A549 (cell line): ENCODE data around the gene MPP3. TPM values are rescaled to one million over a fixed set of nuclear protein-coding genes. Genes with fewer than 3 reads are reported as not detected.

Source experiments
- ATAC-seq, 2 experiments: fragments of 200-7000 bp in 1 of 2; fragments of >200 bp in 1 of 2; cut with Nextera tagmentation in 1 of 2; cut with Tn5 transposase in 1 of 2; 3 replicates each; pipeline versions ENCODE4 v1.8.0 to v1.9.1; 2018 to 2020; ENCODE audit warnings: mild to moderate bottlenecking in 1 of 2, moderate library complexity in 1 of 2
- CTCF ChIA-PET: fragments of 300-600 bp; sonication (Branson Sonifier 250); formaldehyde crosslinking; extraction: SDS; loops from one replicate; lab custom pipeline; 2021; ENCODE audit warnings: antibody characterized with exemption, inconsistent platforms; lab: Yijun Ruan, JAX
- POLR2A ChIA-PET: fragments of 350-600 bp; formaldehyde crosslinking; extraction: SDS; loops from one replicate; lab custom pipeline; 2021; ENCODE audit warnings: antibody characterized with exemption, inconsistent platforms; lab: Yijun Ruan, JAX
- DNase-seq, 2 experiments: peaks; one replicate each; pipeline versions ENCODE4 v3.0.0 to v3.0.0-alpha.2; 2011 to 2016; ENCODE audit warnings: low read depth in 1 of 2, low spot score in 1 of 2
- FAIRE-seq: peaks from 2 replicates; lab custom pipeline; 2011; peaks lifted over from hg19 to GRCh38; lab: Jason Lieb, UNC
- H3K27ac ChIP-seq, 2 experiments: fragments of >200 bp; sonication (Bioruptor Twin); formaldehyde crosslinking; 3 replicates each; pipeline ENCODE4 v1.5.1; 2016 to 2017
- H3K4me1 ChIP-seq: fragments of >200 bp; sonication (Bioruptor Twin); formaldehyde crosslinking; 3 replicates; pipeline ENCODE4 v1.6.1; 2016
- H3K4me2 ChIP-seq: fragments of >200 bp; sonication (Bioruptor Twin); formaldehyde crosslinking; 3 replicates; pipeline ENCODE4 v1.6.1; 2016
- H3K4me3 ChIP-seq: fragments of >200 bp; sonication (Bioruptor Twin); formaldehyde crosslinking; 3 replicates; pipeline ENCODE4 v1.5.1; 2016
- H3K9me3 ChIP-seq: fragments of >200 bp; sonication (Bioruptor Twin); formaldehyde crosslinking; 3 replicates; pipeline ENCODE4 v1.6.1; 2016
- BHLHE40 ChIP-seq: IDR thresholded peaks from 2 replicates; pipeline ENCODE4 v1.6.1; 2012; ENCODE audit warnings: low read depth, low read length, inconsistent platforms
- CBX8 ChIP-seq: fragments of 200-600 bp; sonication (generic); IDR thresholded peaks from 2 replicates; pipeline ENCODE4 v1.6.1; 2016
- CEBPB ChIP-seq, 2 experiments: fragments of >200 bp in 1 of 2; sonication (Bioruptor Twin) in 1 of 2; formaldehyde crosslinking in 1 of 2; IDR thresholded peaks; 2 replicates each; pipeline ENCODE4 v1.6.1; 2012 to 2016
- EHMT2 ChIP-seq: fragments of 200-600 bp; sonication (generic); IDR thresholded peaks from 2 replicates; pipeline ENCODE4 v1.6.1; 2016; ENCODE audit warnings: antibody characterized with exemption, low read depth, mild to moderate bottlenecking, moderate library complexity
- ELK1 ChIP-seq: fragments of 150-350 bp; IDR thresholded peaks from 2 replicates; pipeline ENCODE4 v1.6.1; 2014; ENCODE audit warnings: low read depth, mild to moderate bottlenecking, low read length
- FOSL2 ChIP-seq, 2 experiments: fragments of 450-650 bp in 1 of 2; fragments of >200 bp in 1 of 2; sonication (Bioruptor Twin) in 1 of 2; formaldehyde crosslinking; IDR thresholded peaks; 2 replicates each; pipeline versions ENCODE4 v1.5.0 to v1.6.1; 2016 to 2020; ENCODE audit warnings: mild to moderate bottlenecking in 1 of 2, moderate library complexity in 1 of 2
- GATA3 ChIP-seq: IDR thresholded peaks from 2 replicates; pipeline ENCODE4 v1.6.1; 2012; ENCODE audit warnings: borderline replicate concordance
- HEYL ChIP-seq: fragments of 250-450 bp; sonication (Bioruptor Pico); IDR thresholded peaks from 2 replicates; pipeline ENCODE4 v1.8.0; 2021; ENCODE audit warnings: mild to moderate bottlenecking, moderate library complexity
- HOXA7 ChIP-seq: fragments of 250-450 bp; sonication (Bioruptor Pico); IDR thresholded peaks from 2 replicates; pipeline ENCODE4 v1.5.0; 2020; ENCODE audit warnings: mild to moderate bottlenecking, moderate library complexity
- HOXB13 ChIP-seq: fragments of 250-450 bp; sonication (Bioruptor Pico); IDR thresholded peaks from 2 replicates; pipeline ENCODE4 v1.5.0; 2020; ENCODE audit warnings: low read depth, mild to moderate bottlenecking, moderate library complexity
- JUN ChIP-seq, 2 experiments: fragments of >200 bp; sonication (Bioruptor Twin); formaldehyde crosslinking; IDR thresholded peaks; 2 replicates in 1 of 2; 3 replicates in 1 of 2; pipeline ENCODE4 v1.6.1; 2016 to 2017
- KDM5A ChIP-seq: fragments of 200-600 bp; sonication (generic); IDR thresholded peaks from 2 replicates; pipeline ENCODE4 v1.6.1; 2016; ENCODE audit warnings: antibody characterized with exemption, mild to moderate bottlenecking
- MAZ ChIP-seq: fragments of 150-350 bp; IDR thresholded peaks from 2 replicates; pipeline ENCODE4 v1.6.1; 2014; ENCODE audit warnings: antibody characterized with exemption, low read depth, low read length, borderline replicate concordance
- NR3C1 ChIP-seq: fragments of >200 bp; sonication (Bioruptor Twin); formaldehyde crosslinking; IDR thresholded peaks from 3 replicates; pipeline ENCODE4 v1.6.1; 2017
- PHF8 ChIP-seq: fragments of 200-600 bp; sonication (generic); IDR thresholded peaks from 2 replicates; pipeline ENCODE4 v1.6.1; 2016; ENCODE audit warnings: low read depth, mild to moderate bottlenecking, antibody characterized with exemption, moderate library complexity, borderline replicate concordance
- POLR2A ChIP-seq: IDR thresholded peaks from 2 replicates; pipeline ENCODE4 v1.6.1; 2012; ENCODE audit warnings: mild to moderate bottlenecking, low read length
- RAD21 ChIP-seq, 2 experiments: fragments of >200 bp in 1 of 2; sonication (Bioruptor Twin) in 1 of 2; formaldehyde crosslinking in 1 of 2; IDR thresholded peaks in 1 of 2; conservative IDR thresholded peaks in 1 of 2; 2 replicates in 1 of 2; 3 replicates in 1 of 2; pipeline ENCODE4 v1.6.1; 2012 to 2018; ENCODE audit warnings: inconsistent platforms in 1 of 2
- REST ChIP-seq: fragments of 200-600 bp; sonication (generic); IDR thresholded peaks from 2 replicates; pipeline ENCODE4 v1.6.1; 2016; ENCODE audit warnings: antibody characterized with exemption, mild to moderate bottlenecking, moderate library complexity
- RFX5 ChIP-seq: fragments of 450-650 bp; IDR thresholded peaks from 2 replicates; pipeline ENCODE4 v1.7.1; 2014; ENCODE audit warnings: antibody characterized with exemption, mild to moderate bottlenecking, moderate library complexity
- SMC3 ChIP-seq: fragments of >200 bp; sonication (Bioruptor Twin); formaldehyde crosslinking; IDR thresholded peaks from 3 replicates; pipeline ENCODE4 v1.6.1; 2018; ENCODE audit warnings: inconsistent platforms
- WGBS: methylation state at CpG from one replicate; pipeline ENCODE4 v1.1.6; 2017; ENCODE audit errors: missing lambda C conversion rate; 5-methylcytosine and 5-hydroxymethylcytosine counted together
- polyA plus RNA-seq, 4 experiments: library from polyadenylated mRNA; depleted of rRNA in 3 of 4; stranded (reverse); fragments of >200 nt; fragmentation: RNase III in 1 of 4; extraction: RNeasy Plus Mini Kit Qiagen cat#74134 plus additional on column Dnase treatment in 1 of 4; gene quantifications; 2 replicates in 3 of 4; 3 replicates in 1 of 4; pipeline ENCODE4 v1.2.3, GENCODE V29; 2011 to 2017

MPP3 gene
- polyA plus RNA-seq, 2 of the 4 experiments (the other 2 are of a cell fraction), result 15.5 to 21.4 TPM

- TF ChIP-seq KDM5A, result no peak
Measured at GRCh38 chr17:43816336-43817320, 16.3 kb downstream of the MPP3 start (continued).

- Histone ChIP-seq H3K4me2 (peak overlapping the region; percentile 61), H3K27ac (peak overlapping the region; percentile 53 to 75; a peak in 5 of 6 replicates), H3K9me3 (no peaks in the 10 kb centered on the region), H3K4me1 (peaks cover 21% of the 10 kb centered on the region)
- ATAC-seq, result peak in 1 of 2 experiments; percentile 45; a peak in 3 of 6 replicates
- CTCF ChIA-PET, result interaction anchor here (0.6 to 5.4 kb wide), 7 partner anchors 11 to 141 kb away, joined by 3 to 37 read pairs (median 4); partner anchors contain the start of gene CD300LG
- TF ChIP-seq CEBPB (IDR thresholded peaks at IDR 0.05), result peak in 1 of 2 experiments; percentile 41; a peak in 1 of 4 replicates
- no peak for TF ChIP-seq ELK1
- no peak for TF ChIP-seq FOSL2 (IDR thresholded peaks at IDR 0.05)
- peak; percentile 55 for TF ChIP-seq FOSL2 (CRISPR knock-in tag; IDR thresholded peaks at IDR 0.05)
- TF ChIP-seq, all 56 proteins: peak for 2
- peak; percentile 46 for FAIRE-seq
- peak in 1 of 2 experiments; percentile 51 for DNase-seq
- no peak overlapping the region; the same call in 2 of the 3 replicates for H3K4me3 ChIP-seq
- POLR2A ChIA-PET, result no interaction called here
- WGBS, result 5% methylated on average over 1 of the region's 1 CpG
Measured at GRCh38 chr17:43814714-43815113, 18.2 kb downstream of the MPP3 start.

- no peak for FAIRE-seq
- H3K4me3 ChIP-seq, result no peak overlapping the region
- no peak overlapping the region; the same call in 2 of the 3 replicates for H3K4me2 ChIP-seq
- H3K4me1 ChIP-seq, result peaks cover 21% of the 10 kb centered on the region
- H3K9me3 ChIP-seq, result no peaks in the 10 kb centered on the region
- H3K27ac ChIP-seq, result peak overlapping the region; percentile 12 to 75; a peak in 4 of 6 replicates
- 91% methylated on average over 12 of the region's 12 CpGs for WGBS
- peak; percentile 26 to 37 for DNase-seq
- peak in 1 of 2 experiments; percentile 55; a peak in 3 of 6 replicates for ATAC-seq
- POLR2A ChIA-PET, result no interaction called here
- no peak for TF ChIP-seq HOXB13 (CRISPR knock-in tag)
- no peak for TF ChIP-seq HOXA7 (CRISPR knock-in tag)
- no peak for TF ChIP-seq RAD21 (conservative IDR thresholded peaks at IDR 0.05 in 1 of 2, IDR thresholded peaks at IDR 0.05 in 1 of 2)
- no peak for TF ChIP-seq REST
- TF ChIP-seq CBX8, result no peak
- no peak for TF ChIP-seq PHF8
- TF ChIP-seq EHMT2, result no peak
- TF ChIP-seq FOSL2 (IDR thresholded peaks at IDR 0.05), result no peak
- TF ChIP-seq FOSL2 (CRISPR knock-in tag; IDR thresholded peaks at IDR 0.05), result no peak
- TF ChIP-seq RFX5, result no peak
- no peak for TF ChIP-seq NR3C1
- no peak for TF ChIP-seq SMC3
- no peak for TF ChIP-seq GATA3
- no peak for TF ChIP-seq POLR2A
- no peak for TF ChIP-seq BHLHE40
- no peak for TF ChIP-seq MAZ
- no peak for TF ChIP-seq HEYL (CRISPR knock-in tag)
- no peak for TF ChIP-seq JUN (IDR thresholded peaks at IDR 0.05)
- TF ChIP-seq, all 56 proteins: peak for 0
- CTCF ChIA-PET, result interaction anchor here (0.6 to 5.4 kb wide), 4 partner anchors 9 to 31 kb away, joined by 3 to 37 read pairs (median 5); partner anchors contain the start of gene CD300LG
Measured at GRCh38 chr17:43814026-43814425, 18.9 kb downstream of the MPP3 start.
